WERI-Rb-1 (cell line): ENCODE data around the gene FNDC3B.

Experiments
- DNase-seq: peaks from one replicate; pipeline ENCODE4 v3.0.0-alpha.2; 2020
- H3K27ac ChIP-seq: fragments of 250-450 bp; sonication (Bioruptor Pico); 2 replicates; pipeline ENCODE4 v1.5.1; 2020; ENCODE audit warnings: mild to moderate bottlenecking, moderate library complexity
- H3K27me3 ChIP-seq: fragments of 250-450 bp; sonication (Bioruptor Pico); 2 replicates; pipeline ENCODE4 v1.5.1; 2021; ENCODE audit warnings: mild to moderate bottlenecking, low read depth, moderate library complexity; ENCODE audit not compliant: insufficient read depth, severe bottlenecking
- H3K36me3 ChIP-seq: fragments of 250-450 bp; sonication (Bioruptor Pico); 2 replicates; pipeline ENCODE4 v1.5.1; 2020; ENCODE audit warnings: mild to moderate bottlenecking, moderate library complexity
- H3K4me3 ChIP-seq: 2 replicates; pipeline ENCODE4 v1.5.1; 2011; ENCODE audit warnings: low read depth, mild to moderate bottlenecking, control low read depth, low read length
- H3K9me3 ChIP-seq: fragments of 250-450 bp; sonication (Bioruptor Pico); 2 replicates; pipeline ENCODE4 v1.5.1; 2021; ENCODE audit warnings: mild to moderate bottlenecking, moderate library complexity; ENCODE audit not compliant: severe bottlenecking
- CTCF ChIP-seq: IDR thresholded peaks from 2 replicates; pipeline ENCODE4 v1.5.1; 2011; ENCODE audit warnings: low read depth, mild to moderate bottlenecking, control low read depth, inconsistent platforms, low read length

FNDC3B gene

GRCh38 chr3:172057059-172057458 is 17.7 kb downstream of the FNDC3B start:
- Histone ChIP-seq H3K27ac (no peak overlapping the region), H3K9me3 (no peaks in the 10 kb centered on the region), H3K36me3 (no peaks in the 10 kb centered on the region), H3K4me3 (no peak overlapping the region), H3K27me3 (no peaks in the 10 kb centered on the region)
- DNase-seq, result no peak
- no peak for TF ChIP-seq CTCF

- DNase-seq, result no peak
- Histone ChIP-seq H3K36me3 (no peaks in the 10 kb centered on the region), H3K4me3 (no peak overlapping the region), H3K27ac (no peak overlapping the region), H3K9me3 (no peaks in the 10 kb centered on the region), H3K27me3 (no peaks in the 10 kb centered on the region)
- TF ChIP-seq CTCF, result no peak
Measured at GRCh38 chr3:172057624-172058327, 18.4 kb downstream of the FNDC3B start.

GRCh38 chr3:172059532-172059931 is 20.2 kb downstream of the FNDC3B start:
- TF ChIP-seq CTCF, result no peak
- no peak for DNase-seq
- no peak overlapping the region for H3K4me3 ChIP-seq
- H3K27ac ChIP-seq, result no peak overlapping the region
- H3K27me3 ChIP-seq, result no peaks in the 10 kb centered on the region
- H3K36me3 ChIP-seq, result no peaks in the 10 kb centered on the region
- H3K9me3 ChIP-seq, result no peaks in the 10 kb centered on the region

GRCh38 chr3:172060234-172060633 is 20.9 kb downstream of the FNDC3B start:
- TF ChIP-seq CTCF, result no peak
- DNase-seq, result no peak
- no peaks in the 10 kb centered on the region for H3K36me3 ChIP-seq
- no peak overlapping the region for H3K4me3 ChIP-seq
- H3K9me3 ChIP-seq, result no peaks in the 10 kb centered on the region
- H3K27me3 ChIP-seq, result no peaks in the 10 kb centered on the region
- no peak overlapping the region for H3K27ac ChIP-seq

GRCh38 chr3:172061724-172062184 is 22.4 kb downstream of the FNDC3B start:
- no peaks in the 10 kb centered on the region for H3K36me3 ChIP-seq
- no peaks in the 10 kb centered on the region for H3K27me3 ChIP-seq
- TF ChIP-seq CTCF, result no peak
- H3K9me3 ChIP-seq, result no peaks in the 10 kb centered on the region
- H3K4me3 ChIP-seq, result no peak overlapping the region
- no peak overlapping the region for H3K27ac ChIP-seq
- no peak for DNase-seq

GRCh38 chr3:172062761-172063160 is 23.4 kb downstream of the FNDC3B start:
- H3K36me3 ChIP-seq, result no peaks in the 10 kb centered on the region

More at GRCh38 chr3:172062761-172063160, 23.4 kb downstream of the FNDC3B start:
- DNase-seq, result no peak
- TF ChIP-seq CTCF, result no peak
- Histone ChIP-seq H3K9me3 (no peaks in the 10 kb centered on the region), H3K27me3 (no peaks in the 10 kb centered on the region), H3K27ac (no peak overlapping the region), H3K4me3 (no peak overlapping the region)
